WERI-Rb-1 (cell line): ENCODE measurements around the gene ADAM12.

ENCODE experiments used
- DNase-seq: peaks from one replicate; pipeline ENCODE4 v3.0.0-alpha.2; 2020
- H3K27ac ChIP-seq: fragments of 250-450 bp; sonication (Bioruptor Pico); 2 replicates; pipeline ENCODE4 v1.5.1; 2020; ENCODE audit warnings: mild to moderate bottlenecking, moderate library complexity
- H3K27me3 ChIP-seq: fragments of 250-450 bp; sonication (Bioruptor Pico); 2 replicates; pipeline ENCODE4 v1.5.1; 2021; ENCODE audit warnings: mild to moderate bottlenecking, low read depth, moderate library complexity; ENCODE audit not compliant: insufficient read depth, severe bottlenecking
- H3K36me3 ChIP-seq: fragments of 250-450 bp; sonication (Bioruptor Pico); 2 replicates; pipeline ENCODE4 v1.5.1; 2020; ENCODE audit warnings: mild to moderate bottlenecking, moderate library complexity
- H3K4me3 ChIP-seq: 2 replicates; pipeline ENCODE4 v1.5.1; 2011; ENCODE audit warnings: low read depth, mild to moderate bottlenecking, control low read depth, low read length
- H3K9me3 ChIP-seq: fragments of 250-450 bp; sonication (Bioruptor Pico); 2 replicates; pipeline ENCODE4 v1.5.1; 2021; ENCODE audit warnings: mild to moderate bottlenecking, moderate library complexity; ENCODE audit not compliant: severe bottlenecking
- TF ChIP-seq, protein P1 (sequence below): IDR thresholded peaks from 2 replicates; pipeline ENCODE4 v1.5.1; 2011; ENCODE audit warnings: low read depth, mild to moderate bottlenecking, control low read depth, inconsistent platforms, low read length

ADAM12 gene

DNA sequence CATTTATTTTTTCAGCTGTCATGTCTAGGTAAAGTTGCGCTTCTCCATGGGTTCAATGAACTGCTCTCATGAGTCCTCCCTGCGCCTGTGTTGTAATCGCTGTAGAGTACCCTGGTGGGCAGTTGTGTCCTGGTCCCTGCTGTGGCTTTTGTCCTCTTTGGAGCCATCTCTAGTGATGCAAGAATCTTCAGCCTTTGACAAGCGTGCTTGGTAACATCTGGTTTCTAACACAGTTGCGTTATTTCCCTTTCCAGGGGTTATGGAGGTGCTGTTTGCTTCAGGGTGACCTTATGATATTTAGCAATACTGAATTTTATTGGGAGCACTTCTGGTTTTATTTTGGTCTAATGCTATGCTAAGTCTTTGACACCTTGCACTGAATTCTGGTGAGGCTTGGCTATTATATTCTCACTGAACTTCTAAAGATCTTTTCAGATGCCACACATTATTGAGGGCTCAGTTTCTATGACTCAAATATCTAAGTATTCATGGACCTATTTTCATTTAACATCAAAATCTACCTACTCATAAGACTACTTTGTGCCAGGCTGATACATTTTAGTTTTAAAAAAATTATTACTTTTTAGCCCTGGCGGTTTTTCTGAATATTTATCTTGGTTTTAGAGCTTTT, 403.3 kb downstream of the ADAM12 start:
- Histone ChIP-seq H3K4me3 (no peak overlapping the region), H3K27ac (no peak overlapping the region), H3K36me3 (no peaks in the 10 kb centered on the region), H3K9me3 (no peaks in the 10 kb centered on the region), H3K27me3 (no peaks in the 10 kb centered on the region)
- TF ChIP-seq, protein P1, sequence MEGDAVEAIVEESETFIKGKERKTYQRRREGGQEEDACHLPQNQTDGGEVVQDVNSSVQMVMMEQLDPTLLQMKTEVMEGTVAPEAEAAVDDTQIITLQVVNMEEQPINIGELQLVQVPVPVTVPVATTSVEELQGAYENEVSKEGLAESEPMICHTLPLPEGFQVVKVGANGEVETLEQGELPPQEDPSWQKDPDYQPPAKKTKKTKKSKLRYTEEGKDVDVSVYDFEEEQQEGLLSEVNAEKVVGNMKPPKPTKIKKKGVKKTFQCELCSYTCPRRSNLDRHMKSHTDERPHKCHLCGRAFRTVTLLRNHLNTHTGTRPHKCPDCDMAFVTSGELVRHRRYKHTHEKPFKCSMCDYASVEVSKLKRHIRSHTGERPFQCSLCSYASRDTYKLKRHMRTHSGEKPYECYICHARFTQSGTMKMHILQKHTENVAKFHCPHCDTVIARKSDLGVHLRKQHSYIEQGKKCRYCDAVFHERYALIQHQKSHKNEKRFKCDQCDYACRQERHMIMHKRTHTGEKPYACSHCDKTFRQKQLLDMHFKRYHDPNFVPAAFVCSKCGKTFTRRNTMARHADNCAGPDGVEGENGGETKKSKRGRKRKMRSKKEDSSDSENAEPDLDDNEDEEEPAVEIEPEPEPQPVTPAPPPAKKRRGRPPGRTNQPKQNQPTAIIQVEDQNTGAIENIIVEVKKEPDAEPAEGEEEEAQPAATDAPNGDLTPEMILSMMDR: no peak
- no peak for DNase-seq

GRCh38 chr10:125984346-125984745, 403.9 kb downstream of the ADAM12 start:
- H3K36me3 ChIP-seq: no peaks in the 10 kb centered on the region
- TF ChIP-seq, protein P1: no peak
- no peak overlapping the region for H3K4me3 ChIP-seq
- H3K9me3 ChIP-seq: no peaks in the 10 kb centered on the region
- H3K27ac ChIP-seq: no peak overlapping the region
- H3K27me3 ChIP-seq: no peaks in the 10 kb centered on the region
- DNase-seq: no peak

DNA sequence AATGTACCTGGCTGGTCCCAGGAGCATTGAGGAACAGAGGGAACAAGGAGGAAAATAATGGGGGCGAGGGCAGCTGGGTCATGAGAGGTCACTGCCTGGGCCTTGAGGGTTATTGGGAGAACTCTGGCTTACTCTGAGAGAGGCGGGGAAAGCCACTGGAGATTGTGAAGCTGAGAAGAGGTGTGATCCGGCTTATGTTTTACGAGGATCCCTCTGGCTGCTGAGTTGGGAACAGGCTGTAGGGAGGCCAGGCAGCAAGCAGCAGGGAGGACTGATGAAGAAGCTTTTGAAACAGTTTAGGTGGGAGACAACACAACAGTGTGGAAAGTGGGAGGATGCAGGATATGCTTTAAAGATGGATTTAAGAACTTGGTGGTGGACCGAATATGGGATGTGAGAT, 404.6 kb downstream of the ADAM12 start:
- TF ChIP-seq, protein P1: peak; percentile 30; the same call in 1 of the 2 replicates
- no peak overlapping the region for H3K27ac ChIP-seq
- H3K4me3 ChIP-seq: no peak overlapping the region
- peak; percentile 45 for DNase-seq
- H3K36me3 ChIP-seq: no peaks in the 10 kb centered on the region
- H3K9me3 ChIP-seq: no peaks in the 10 kb centered on the region
- no peaks in the 10 kb centered on the region for H3K27me3 ChIP-seq

DNA sequence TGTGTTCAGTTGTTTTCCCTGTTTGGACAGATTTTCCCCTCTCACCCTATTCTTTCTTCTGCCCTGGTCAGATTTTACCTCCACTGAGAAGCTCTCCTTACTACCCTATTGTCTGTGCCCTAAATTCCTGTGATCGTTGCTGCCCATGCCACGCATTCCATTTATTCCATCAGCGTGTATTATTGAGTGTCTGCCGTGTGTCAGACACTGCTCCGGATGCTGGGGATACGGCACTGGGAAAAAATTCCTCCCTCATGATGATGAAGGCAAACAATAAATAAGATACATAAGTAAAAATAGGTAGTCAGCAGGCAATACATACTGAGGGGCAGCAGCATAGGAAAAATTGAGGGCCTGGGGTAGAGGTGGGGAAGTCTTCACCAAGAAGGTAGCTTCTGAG, 405.1 kb downstream of the ADAM12 start:
- no peak overlapping the region for H3K27ac ChIP-seq
- H3K4me3 ChIP-seq: no peak overlapping the region
- H3K36me3 ChIP-seq: no peaks in the 10 kb centered on the region
- DNase-seq: no peak
- no peaks in the 10 kb centered on the region for H3K9me3 ChIP-seq
- H3K27me3 ChIP-seq: no peaks in the 10 kb centered on the region
- TF ChIP-seq, protein P1: no peak

GRCh38 chr10:125982260-125982948, 405.9 kb downstream of the ADAM12 start:
- H3K4me3 ChIP-seq: no peak overlapping the region
- H3K9me3 ChIP-seq: no peaks in the 10 kb centered on the region
- H3K36me3 ChIP-seq: no peaks in the 10 kb centered on the region
- no peak overlapping the region for H3K27ac ChIP-seq
- peak; percentile 32 for DNase-seq
- TF ChIP-seq, protein P1: peak; percentile 40; the same call in 1 of the 2 replicates
- H3K27me3 ChIP-seq: no peaks in the 10 kb centered on the region
